ENCODE data around the gene CWC22.

- TF ChIP-seq CTCF (IDR thresholded peaks at IDR 0.05): no peak
- TF ChIP-seq POLR2A (IDR thresholded peaks at IDR 0.05): no peak
These were observed 26.0 kb downstream of the CWC22 start for GRCh38 chr2:179981085-179981484.
